HL-60 (cell line): ENCODE data around the gene NF2.
A peak's percentile ranks its signal among the peaks of the same experiment; 100 is the strongest.

Source experiments
- DNase-seq, 2 experiments: peaks; one replicate each; pipeline ENCODE4 v3.0.0-alpha.2; 2010 to 2020; ENCODE audit warnings: low read depth in 1 of 2, low spot score in 1 of 2
- H3K27ac ChIP-seq: fragments of 250-450 bp; sonication (Bioruptor Pico); replicated peaks from 2 replicates; pipeline ENCODE4 v1.5.1; 2020; ENCODE audit warnings: mild to moderate bottlenecking, moderate library complexity
- H3K27me3 ChIP-seq: fragments of 250-450 bp; sonication (Bioruptor Pico); 2 replicates; pipeline ENCODE4 v1.5.1; 2021; ENCODE audit warnings: mild to moderate bottlenecking, moderate library complexity; ENCODE audit not compliant: insufficient read depth, poor library complexity, severe bottlenecking
- H3K4me3 ChIP-seq: replicated peaks from 2 replicates; pipeline ENCODE4 v1.5.1; 2011; ENCODE audit warnings: mild to moderate bottlenecking, control low read depth, low read length; ENCODE audit not compliant: insufficient read depth
- CTCF ChIP-seq: IDR thresholded peaks from one replicate; pipeline ENCODE4 v1.5.1; 2011; ENCODE audit warnings: low read length, control low read depth, inconsistent platforms; ENCODE audit not compliant: insufficient read depth
- GABPA ChIP-seq: IDR thresholded peaks from 2 replicates; pipeline ENCODE4 v1.6.1; 2012; ENCODE audit warnings: low read depth
- POLR2AphosphoS5 ChIP-seq: IDR thresholded peaks from 2 replicates; pipeline ENCODE4 v1.6.1; 2012; ENCODE audit warnings: low read depth
- REST ChIP-seq: IDR thresholded peaks from 2 replicates; pipeline ENCODE4 v1.6.1; 2012; ENCODE audit warnings: low read depth; ENCODE audit not compliant: insufficient replicate concordance
- SPI1 ChIP-seq: IDR thresholded peaks from 2 replicates; pipeline ENCODE4 v1.6.1; 2012; ENCODE audit warnings: low read depth, mild to moderate bottlenecking, borderline replicate concordance

The NF2 gene

GRCh38 chr22:29700900-29701154, 97.4 kb downstream of the NF2 start:
- H3K27ac ChIP-seq: no peak overlapping the region

GRCh38 chr22:29701155-29701999, 97.9 kb downstream of the NF2 start:
- H3K27ac ChIP-seq: no peak overlapping the region
- DNase-seq: peak in 1 of 2 experiments; percentile 47
- no peak overlapping the region for H3K4me3 ChIP-seq
- no peaks in the 10 kb centered on the region for H3K27me3 ChIP-seq
- TF ChIP-seq CTCF: no peak

More at GRCh38 chr22:29700900-29701154, 97.4 kb downstream of the NF2 start:
- TF ChIP-seq POLR2AphosphoS5 (no peak), CTCF (no peak), GABPA (no peak)
- no peak overlapping the region for H3K4me3 ChIP-seq
- no peaks in the 10 kb centered on the region for H3K27me3 ChIP-seq
- DNase-seq: no peak

- DNase-seq: no peak
- H3K27ac ChIP-seq: no peak overlapping the region
- TF ChIP-seq SPI1: no peak
- no peak for TF ChIP-seq POLR2AphosphoS5
- no peak for TF ChIP-seq GABPA
- no peak for TF ChIP-seq CTCF
- TF ChIP-seq REST: no peak
- H3K27me3 ChIP-seq: no peaks in the 10 kb centered on the region
- no peak overlapping the region for H3K4me3 ChIP-seq
Observed at GRCh38 chr22:29702000-29702930, 98.8 kb downstream of the NF2 start.

- TF ChIP-seq REST: no peak
- no peak for TF ChIP-seq CTCF
- TF ChIP-seq POLR2AphosphoS5: no peak
- TF ChIP-seq SPI1: no peak
- no peak for TF ChIP-seq GABPA
- peak in 1 of 2 experiments; percentile 14 for DNase-seq
Observed at GRCh38 chr22:29702931-29703501, 99.6 kb downstream of the NF2 start.

More at GRCh38 chr22:29702931-29703501, 99.6 kb downstream of the NF2 start:
- no peak overlapping the region for H3K4me3 ChIP-seq
- no peak overlapping the region for H3K27ac ChIP-seq
- H3K27me3 ChIP-seq: no peaks in the 10 kb centered on the region
